ENCODE data around the gene TRIM2.

TRIM2 gene

GRCh38 chr4:153372967-153373562 lies 168.8 kb downstream of the TRIM2 start:
- DNase-seq (ENCODE audit: low spot score), result no peak

GRCh38 chr4:153374442-153374841 lies 170.2 kb downstream of the TRIM2 start:
- no peak for DNase-seq (ENCODE audit: low spot score)

GRCh38 chr4:153375303-153375702 lies 171.1 kb downstream of the TRIM2 start:
- DNase-seq (ENCODE audit: low spot score), result no peak

- DNase-seq (ENCODE audit: low spot score), result no peak
These were observed 178.9 kb downstream of the TRIM2 start for GRCh38 chr4:153383131-153383530.

GRCh38 chr4:153384160-153384559 lies 179.9 kb downstream of the TRIM2 start:
- DNase-seq (ENCODE audit: low spot score), result no peak

- no peak for DNase-seq (ENCODE audit: low spot score)
These were observed 181.5 kb downstream of the TRIM2 start for GRCh38 chr4:153385784-153386183.

- DNase-seq (ENCODE audit: low spot score), result no peak
These were observed 183.7 kb downstream of the TRIM2 start for GRCh38 chr4:153387981-153388380.

Small RNA genes within 50 kb of the gene (small RNA-seq; reads per million reads assigned to genes)
- gene RF00019 (0 reads per million in 2 experiments), gene RN7SL419P (0 reads per million in 2 experiments), gene RNU6-1196P (0 reads per million in 2 experiments)

Data from SK-N-DZ (cell line).